HG02884 (cell line): ENCODE measurements around the gene SYTL3.

Experiments used
- ATAC-seq: cut with Tn5 transposase; IDR thresholded peaks from one replicate; pipeline ENCODE4 v1.9.1; 2021; ENCODE audit warnings: mild to moderate bottlenecking, moderate library complexity; ENCODE audit not compliant: unreplicated experiment

SYTL3 gene

DNA sequence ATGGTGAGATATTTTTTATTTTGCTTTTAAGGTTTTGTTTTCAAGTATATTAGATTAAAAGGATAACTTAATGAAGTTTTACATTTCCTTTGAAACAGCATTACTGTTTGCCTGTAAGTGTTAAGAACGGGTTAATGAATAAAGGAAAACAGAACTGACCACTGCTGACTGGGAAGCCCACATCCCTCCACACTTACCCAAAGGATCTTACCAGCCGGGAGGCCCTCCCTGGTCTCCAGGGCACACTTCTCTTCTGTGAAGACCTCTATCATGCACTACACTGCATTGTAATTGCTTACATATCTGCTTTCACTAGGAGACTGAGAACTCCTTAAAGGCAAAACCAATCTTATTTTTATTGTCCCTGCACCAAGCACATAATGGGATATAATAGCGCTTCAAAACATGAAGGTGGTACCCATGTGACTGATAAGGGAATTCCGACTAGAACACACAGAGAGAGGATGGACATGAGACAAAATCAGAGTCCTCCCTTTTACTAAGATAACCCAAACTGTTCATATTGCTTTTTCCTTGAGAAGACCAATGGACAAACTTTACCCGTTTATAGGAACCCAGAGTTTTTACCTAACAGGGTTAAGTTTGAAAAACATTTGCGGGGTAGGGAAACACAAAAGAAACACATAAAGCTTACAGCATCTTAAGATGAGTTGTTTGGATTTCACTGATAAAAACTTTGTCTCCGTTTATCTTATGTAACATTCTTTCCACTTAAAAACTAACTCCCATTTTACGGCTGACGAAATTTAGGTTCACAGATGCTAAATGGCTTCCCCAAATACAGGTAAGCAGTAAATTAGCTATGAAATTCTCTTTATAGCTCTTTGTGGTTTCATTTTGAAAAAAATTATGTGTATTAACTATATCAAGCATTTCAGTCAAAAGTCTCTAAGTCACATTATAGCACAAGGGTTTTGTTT lies 160.6 kb downstream of the SYTL3 start:
- no peak for ATAC-seq

- no peak for ATAC-seq
Observed at GRCh38 chr6:158812611-158813010, 162.8 kb downstream of the SYTL3 start.

GRCh38 chr6:158813032-158813431 lies 163.2 kb downstream of the SYTL3 start:
- no peak for ATAC-seq
